Adrenal gland (tissue), 12 donors: ENCODE results near the gene TGFBRAP1. TPM values are rescaled to one million over a fixed set of nuclear protein-coding genes. Genes with fewer than 3 reads are reported as not detected.

Experiments used
- DNase-seq, 7 donors: peaks; one replicate each; pipeline ENCODE4 v3.0.0-alpha.2; 2019 to 2020
- H3K27ac ChIP-seq, 5 donors: fragments of 200-600 bp; sonication (generic) in 4 of 5; 1 replicate in 3 of 5; 2 replicates in 2 of 5; pipeline versions ENCODE4 v1.5.1 to v1.8.0; 2016 to 2020; ENCODE audit warnings: mild to moderate bottlenecking in 1 of 5
- H3K27me3 ChIP-seq: fragments of 200-600 bp; 2 replicates; pipeline ENCODE4 v1.8.0; 2021
- H3K36me3 ChIP-seq, 2 donors: fragments of 200-600 bp; replicated peaks in 1 of 2; 1 replicate in 1 of 2; 2 replicates in 1 of 2; pipeline versions ENCODE4 v1.5.1 to v1.8.0; 2018 to 2022
- H3K4me1 ChIP-seq, 2 donors: fragments of 200-600 bp; replicated peaks in 1 of 2; 1 replicate in 1 of 2; 2 replicates in 1 of 2; pipeline versions ENCODE4 v1.5.1 to v1.8.0; 2018 to 2021
- H3K4me3 ChIP-seq, 4 donors: fragments of 200-600 bp; sonication (generic) in 3 of 4; one replicate each; pipeline ENCODE4 v1.5.1; 2016 to 2018
- H3K9me3 ChIP-seq, 3 donors: fragments of 200-600 bp; sonication (generic) in 1 of 3; replicated peaks in 1 of 3; 1 replicate in 2 of 3; 2 replicates in 1 of 3; pipeline versions ENCODE4 v1.5.1 to v1.8.0; 2016 to 2021
- CTCF ChIP-seq, 6 experiments: fragments of 450-650 bp in 4 of 6; fragments of 200-600 bp in 2 of 6; sonication (generic) in 1 of 6; IDR thresholded peaks; 1 replicate in 5 of 6; 2 replicates in 1 of 6; pipeline versions ENCODE4 v1.5.1 to v1.8.0; 2016 to 2021; ENCODE audit warnings: antibody characterized with exemption in 6 of 6, mild to moderate bottlenecking in 2 of 6, moderate library complexity in 1 of 6
- POLR2A ChIP-seq, 2 donors: fragments of 450-650 bp; IDR thresholded peaks; one replicate each; pipeline ENCODE4 v1.6.1; 2017; ENCODE audit warnings: antibody characterized with exemption in 2 of 2, mild to moderate bottlenecking in 2 of 2, moderate library complexity in 1 of 2
- WGBS, 4 donors: extraction: QIAGEN DNeasy Blood & Tissue Kit in 2 of 4; methylation state at CpG; one replicate each; pipeline versions ENCODE4 v1.1.5 to v1.1.7; 2013 to 2017; 5-methylcytosine and 5-hydroxymethylcytosine counted together
- intact Hi-C, 2 donors: fragments of 100-400 bp; cut with DNase I; formaldehyde crosslinking; loops; one replicate each; pipeline versions ENCODE4 v1.14.1 to v1.15.0; 2022 to 2023
- polyA plus RNA-seq, 3 donors: library from polyadenylated mRNA; stranded (reverse); fragments of 200-250 nt in 2 of 3; fragments of 350-450 nt in 1 of 3; fragmentation: Illumina TruSeq in 1 of 3; extraction: RNeasy Lipid Tissue Mini Kit (QIAGEN cat#74804) in 1 of 3; gene quantifications; one replicate each; pipeline ENCODE4 v1.2.3, GENCODE V29; 2013 to 2014
- total RNA-seq, 9 donors: library from RNA; depleted of rRNA in 4 of 9; stranded (reverse); fragments of >200 nt in 4 of 9; fragments of 120-200 nt in 1 of 9; fragmentation: NEBNext Ultra II Directional in 1 of 9; extraction: Animal tissue kit (Norgen Biotek cat#: 25700) in 1 of 9; gene quantifications; one replicate each; pipeline versions ENCODE4 v1.1.0 to v1.2.4, GENCODE V29; 2013 to 2023
- donor health status: healthy with polysubstance abuse.
- donor health status: Bipolar disorder and iron deficiency.
- donor health status: DM: yes; HTN: yes; CAD: no.
- donor health status: DM: no; HTN: no; CAD: no.
- donor health status: DM: no; HTN: no; CAD: no.
- donor health status: DM: yes; HTN: yes; CAD: no.

Gene TGFBRAP1
- total and polyA plus RNA-seq, 12 donors, result 5.1 to 29.7 (median 22.3) TPM

GRCh38 chr2:105325389-105325963 is 4.1 kb downstream of the TGFBRAP1 start:
- H3K4me3 ChIP-seq, result no peak overlapping the region
- no peaks in the 10 kb centered on the region for H3K27me3 ChIP-seq
- TF ChIP-seq POLR2A (IDR thresholded peaks at IDR 0.05) (no peak), CTCF (IDR thresholded peaks at IDR 0.05) (no peak)
- peaks cover 13 to 40% of the 10 kb centered on the region in 2 donors for H3K4me1 ChIP-seq
- no peak for DNase-seq
- intact Hi-C loops, result no loop called here
- WGBS, 4 donors, result 51 to 67% (median 61%) methylated on average over 3 of the region's 3 CpGs
- H3K9me3 ChIP-seq, result no peaks in the 10 kb centered on the region
- H3K36me3 ChIP-seq, result no peaks in the 10 kb centered on the region
- H3K27ac ChIP-seq, result peak overlapping the region in 1 of 5 donors; percentile 25

- DNase-seq, result no peak
- no peak for TF ChIP-seq CTCF (IDR thresholded peaks at IDR 0.05)
- no peak for TF ChIP-seq POLR2A (IDR thresholded peaks at IDR 0.05)
- Histone ChIP-seq H3K27me3 (no peaks in the 10 kb centered on the region), H3K36me3 (no peaks in the 10 kb centered on the region), H3K27ac (peak overlapping the region in 2 of 5 donors; percentile 10 to 25), H3K4me1 (peaks cover 10 to 37% of the 10 kb centered on the region in 2 donors), H3K9me3 (no peaks in the 10 kb centered on the region), H3K4me3 (no peak overlapping the region)
- intact Hi-C loops, result no loop called here
- WGBS, 4 donors, result 81 to 90% (median 86%) methylated on average over 4 of the region's 4 CpGs
Observed at GRCh38 chr2:105324732-105325131, 4.8 kb downstream of the TGFBRAP1 start.

- WGBS, 4 donors, result 68 to 84% (median 77%) methylated on average over 4 of the region's 4 CpGs
- H3K4me1 ChIP-seq, result peaks cover 10 to 37% of the 10 kb centered on the region in 2 donors
- H3K36me3 ChIP-seq, result no peaks in the 10 kb centered on the region
- intact Hi-C loops, result no loop called here
- no peak for TF ChIP-seq POLR2A (IDR thresholded peaks at IDR 0.05)
- no peak for TF ChIP-seq CTCF (IDR thresholded peaks at IDR 0.05)
- no peaks in the 10 kb centered on the region for H3K9me3 ChIP-seq
- H3K4me3 ChIP-seq, result no peak overlapping the region
- peak overlapping the region in 1 of 5 donors; percentile 10 for H3K27ac ChIP-seq
- DNase-seq, result no peak
- no peaks in the 10 kb centered on the region for H3K27me3 ChIP-seq
Observed at GRCh38 chr2:105324101-105324500, 5.4 kb downstream of the TGFBRAP1 start.

DNA sequence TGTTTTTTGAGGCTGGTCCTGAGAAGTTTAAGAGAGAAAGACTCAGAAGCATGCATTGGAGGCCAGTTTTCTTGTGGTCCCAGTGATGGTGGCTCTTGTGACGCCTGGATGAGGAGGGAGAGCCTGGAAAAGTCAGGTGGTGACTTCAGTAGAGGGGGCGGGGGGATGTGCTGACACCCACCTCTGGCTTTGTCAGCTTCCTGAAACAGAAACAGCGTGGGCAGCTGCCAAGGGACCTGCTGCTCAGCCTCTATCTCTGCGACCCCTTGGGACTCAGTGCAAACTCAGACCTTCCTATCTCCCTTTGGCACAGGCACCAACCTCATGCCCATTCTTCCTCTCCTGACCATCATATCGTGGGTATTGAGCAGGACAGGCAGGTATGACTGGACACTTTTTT is 6.4 kb downstream of the TGFBRAP1 start:
- no peaks in the 10 kb centered on the region for H3K9me3 ChIP-seq
- no peaks in the 10 kb centered on the region for H3K36me3 ChIP-seq
- H3K27me3 ChIP-seq, result no peaks in the 10 kb centered on the region
- peaks cover 5 to 27% of the 10 kb centered on the region in 2 donors for H3K4me1 ChIP-seq
- 62 to 84% (median 75%) methylated on average over 4 to 5 of the region's 5 CpGs for WGBS, 4 donors
- TF ChIP-seq CTCF (IDR thresholded peaks at IDR 0.05) (no peak), POLR2A (IDR thresholded peaks at IDR 0.05) (no peak)
- intact Hi-C loops, result no loop called here
- H3K27ac ChIP-seq, result no peak overlapping the region
- DNase-seq, result no peak
- no peak overlapping the region for H3K4me3 ChIP-seq
